ENCODE results near the gene PCSK6.

PCSK6 gene

DNA sequence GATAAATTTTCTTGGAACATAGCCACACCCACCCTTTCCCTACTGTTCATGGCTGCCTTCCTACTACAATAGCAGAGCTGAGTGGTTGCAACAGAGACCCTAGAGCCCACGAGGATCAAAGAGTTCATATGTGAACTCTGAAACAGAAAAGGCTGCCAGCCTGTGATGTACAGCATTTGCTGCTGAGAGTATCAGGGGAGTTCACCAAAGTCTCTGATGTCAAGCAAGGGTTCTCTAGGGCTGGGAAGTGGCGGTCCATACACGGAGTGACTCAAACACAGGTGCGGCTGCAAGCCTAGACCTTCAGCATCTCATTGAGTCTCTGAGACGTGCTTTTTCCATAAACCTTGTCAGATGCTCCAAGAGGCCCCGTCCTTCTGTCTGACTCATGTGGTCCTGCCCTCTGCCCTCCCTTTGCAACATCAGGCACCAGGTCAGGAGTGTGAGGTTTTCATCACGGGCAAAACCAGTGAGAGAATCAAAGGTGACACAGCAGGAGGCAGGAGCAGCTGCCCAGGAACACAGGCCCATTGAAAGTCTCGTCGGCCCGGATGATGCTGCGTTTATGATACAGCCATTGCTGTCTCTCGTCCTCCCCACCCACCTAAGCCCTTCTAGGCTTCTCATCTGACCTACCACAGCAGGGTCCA, 42.9 kb downstream of the PCSK6 start:
- H3K9ac ChIP-seq (ENCODE audit: low read depth in 1 of 2, low read length in 2 of 2), result no peak overlapping the region

GRCh38 chr15:101445562-101446517, 43.7 kb downstream of the PCSK6 start:
- Histone ChIP-seq H3K9ac (ENCODE audit: low read depth in 1 of 2, low read length in 2 of 2) (no peak overlapping the region), H3K9me3 (ENCODE audit: control insufficient read depth in 2 of 2, low read length in 2 of 2) (no peaks in the 10 kb centered on the region), H3K4me3 (ENCODE audit: low read length in 2 of 2) (no peak overlapping the region), H3K27ac (ENCODE audit: low read depth in 2 of 2, low read length in 2 of 2) (peak overlapping the region; percentile 11 to 14), H3K27me3 (ENCODE audit: control insufficient read depth in 2 of 2, insufficient read depth in 2 of 2, low read length in 2 of 2) (no peaks in the 10 kb centered on the region), H3K4me1 (ENCODE audit: control insufficient read depth in 2 of 2, insufficient read depth in 2 of 2, low read length in 2 of 2) (peaks cover 0 to 3% of the 10 kb centered on the region in 2 donors), H3K36me3 (ENCODE audit: control insufficient read depth in 2 of 2, insufficient read depth in 2 of 2, low read length in 2 of 2) (no peaks in the 10 kb centered on the region)

More for the DNA sequence above, 42.9 kb downstream of the PCSK6 start:
- Histone ChIP-seq H3K4me1 (ENCODE audit: control insufficient read depth in 2 of 2, insufficient read depth in 2 of 2, low read length in 2 of 2) (peaks cover 0 to 3% of the 10 kb centered on the region in 2 donors), H3K27me3 (ENCODE audit: control insufficient read depth in 2 of 2, insufficient read depth in 2 of 2, low read length in 2 of 2) (no peaks in the 10 kb centered on the region), H3K4me3 (ENCODE audit: low read length in 2 of 2) (no peak overlapping the region), H3K27ac (ENCODE audit: low read depth in 2 of 2, low read length in 2 of 2) (no peak overlapping the region), H3K9me3 (ENCODE audit: control insufficient read depth in 2 of 2, low read length in 2 of 2) (no peaks in the 10 kb centered on the region), H3K36me3 (ENCODE audit: control insufficient read depth in 2 of 2, insufficient read depth in 2 of 2, low read length in 2 of 2) (no peaks in the 10 kb centered on the region)

DNA sequence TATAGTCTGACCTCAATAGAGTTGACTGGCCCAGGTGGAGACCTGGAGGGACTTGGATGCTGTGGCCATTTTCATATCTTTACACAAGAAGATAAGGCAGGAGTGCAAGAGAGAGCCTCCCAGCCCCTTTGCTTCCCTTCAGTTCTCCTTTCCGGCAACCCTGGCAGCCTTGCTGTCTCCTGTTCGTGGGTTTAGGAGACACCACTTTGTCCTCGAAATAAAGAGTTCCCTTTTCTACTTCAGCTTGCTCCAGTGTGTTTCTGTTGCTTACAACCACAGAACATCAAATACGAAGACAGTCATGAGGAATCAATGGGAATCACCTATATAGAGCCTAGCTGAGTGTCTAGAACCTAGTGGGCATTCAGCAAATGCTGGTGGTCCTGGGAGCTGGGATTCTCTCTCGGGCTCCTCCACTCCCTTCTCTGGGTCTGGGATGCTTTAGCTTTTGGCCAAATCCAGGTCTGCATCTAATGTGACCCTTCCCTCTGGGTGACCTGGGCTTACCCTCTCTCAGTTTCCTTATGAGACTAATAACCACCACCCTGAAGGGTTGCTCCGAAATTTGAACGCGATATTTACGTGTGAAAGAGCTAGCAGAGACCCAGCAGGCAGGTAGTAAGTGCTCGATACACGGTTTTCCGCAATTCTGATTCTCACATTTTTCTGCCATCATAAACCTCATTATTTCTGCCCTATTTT, 44.5 kb downstream of the PCSK6 start:
- no peaks in the 10 kb centered on the region for H3K36me3 ChIP-seq (ENCODE audit: control insufficient read depth in 2 of 2, insufficient read depth in 2 of 2, low read length in 2 of 2)
- no peak overlapping the region for H3K27ac ChIP-seq (ENCODE audit: low read depth in 2 of 2, low read length in 2 of 2)
- no peaks in the 10 kb centered on the region for H3K9me3 ChIP-seq (ENCODE audit: control insufficient read depth in 2 of 2, low read length in 2 of 2)
- H3K9ac ChIP-seq (ENCODE audit: low read depth in 1 of 2, low read length in 2 of 2), result no peak overlapping the region
- H3K27me3 ChIP-seq (ENCODE audit: control insufficient read depth in 2 of 2, insufficient read depth in 2 of 2, low read length in 2 of 2), result no peaks in the 10 kb centered on the region
- no peak overlapping the region for H3K4me3 ChIP-seq (ENCODE audit: low read length in 2 of 2)
- H3K4me1 ChIP-seq (ENCODE audit: control insufficient read depth in 2 of 2, insufficient read depth in 2 of 2, low read length in 2 of 2), result no peaks in the 10 kb centered on the region

- Histone ChIP-seq H3K27ac (ENCODE audit: low read depth in 2 of 2, low read length in 2 of 2) (no peak overlapping the region), H3K9me3 (ENCODE audit: control insufficient read depth in 2 of 2, low read length in 2 of 2) (no peaks in the 10 kb centered on the region), H3K36me3 (ENCODE audit: control insufficient read depth in 2 of 2, insufficient read depth in 2 of 2, low read length in 2 of 2) (no peaks in the 10 kb centered on the region), H3K9ac (ENCODE audit: low read depth in 1 of 2, low read length in 2 of 2) (no peak overlapping the region), H3K27me3 (ENCODE audit: control insufficient read depth in 2 of 2, insufficient read depth in 2 of 2, low read length in 2 of 2) (no peaks in the 10 kb centered on the region), H3K4me1 (ENCODE audit: control insufficient read depth in 2 of 2, insufficient read depth in 2 of 2, low read length in 2 of 2) (no peaks in the 10 kb centered on the region), H3K4me3 (ENCODE audit: low read length in 2 of 2) (no peak overlapping the region)
Observed at GRCh38 chr15:101444015-101444414, 45.5 kb downstream of the PCSK6 start.

DNA sequence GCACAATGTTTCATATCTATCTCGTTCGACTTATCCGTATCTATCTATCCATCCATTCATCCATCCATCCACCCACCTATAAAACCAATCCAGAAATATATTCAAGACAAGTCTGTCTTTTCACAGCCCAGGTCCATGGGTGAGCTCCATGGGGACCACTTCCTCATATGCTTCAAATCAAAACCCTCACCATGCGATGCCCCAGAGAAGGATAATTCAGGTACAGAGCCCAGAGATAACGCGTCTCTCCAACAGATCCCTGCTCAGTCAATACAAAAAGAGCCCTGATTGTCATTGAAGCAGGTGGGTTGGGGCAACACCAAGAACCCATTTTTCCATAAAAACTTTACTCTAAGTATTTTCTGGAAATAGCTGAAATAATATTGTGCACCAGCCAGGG, 47.2 kb downstream of the PCSK6 start:
- Histone ChIP-seq H3K9ac (ENCODE audit: low read depth in 1 of 2, low read length in 2 of 2) (no peak overlapping the region), H3K4me3 (ENCODE audit: low read length in 2 of 2) (no peak overlapping the region), H3K9me3 (ENCODE audit: control insufficient read depth in 2 of 2, low read length in 2 of 2) (no peaks in the 10 kb centered on the region), H3K27ac (ENCODE audit: low read depth in 2 of 2, low read length in 2 of 2) (no peak overlapping the region), H3K4me1 (ENCODE audit: control insufficient read depth in 2 of 2, insufficient read depth in 2 of 2, low read length in 2 of 2) (no peaks in the 10 kb centered on the region), H3K36me3 (ENCODE audit: control insufficient read depth in 2 of 2, insufficient read depth in 2 of 2, low read length in 2 of 2) (no peaks in the 10 kb centered on the region), H3K27me3 (ENCODE audit: control insufficient read depth in 2 of 2, insufficient read depth in 2 of 2, low read length in 2 of 2) (no peaks in the 10 kb centered on the region)

DNA sequence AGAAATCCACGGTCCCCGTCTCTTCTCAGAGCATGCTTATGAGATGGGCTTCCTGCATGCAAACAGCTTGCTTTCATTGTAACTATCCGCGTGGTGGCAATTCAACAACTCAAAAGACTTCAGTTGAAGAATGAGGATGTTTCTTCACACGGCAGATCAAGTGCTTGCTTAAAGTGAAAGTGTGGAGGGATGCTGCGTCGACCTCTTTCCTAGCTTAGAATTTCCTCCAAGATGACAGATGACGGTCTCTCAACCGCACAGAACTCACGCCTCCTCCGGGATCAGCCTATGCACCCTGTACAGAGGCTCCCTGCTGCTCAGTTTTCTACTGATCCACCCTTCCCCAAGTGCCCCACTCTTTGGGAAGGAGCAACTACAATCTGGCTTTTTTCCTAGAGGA, 47.8 kb downstream of the PCSK6 start:
- Histone ChIP-seq H3K9ac (ENCODE audit: low read depth in 1 of 2, low read length in 2 of 2) (no peak overlapping the region), H3K9me3 (ENCODE audit: control insufficient read depth in 2 of 2, low read length in 2 of 2) (no peaks in the 10 kb centered on the region), H3K4me1 (ENCODE audit: control insufficient read depth in 2 of 2, insufficient read depth in 2 of 2, low read length in 2 of 2) (no peaks in the 10 kb centered on the region), H3K27me3 (ENCODE audit: control insufficient read depth in 2 of 2, insufficient read depth in 2 of 2, low read length in 2 of 2) (no peaks in the 10 kb centered on the region), H3K4me3 (ENCODE audit: low read length in 2 of 2) (no peak overlapping the region), H3K36me3 (ENCODE audit: control insufficient read depth in 2 of 2, insufficient read depth in 2 of 2, low read length in 2 of 2) (no peaks in the 10 kb centered on the region), H3K27ac (ENCODE audit: low read depth in 2 of 2, low read length in 2 of 2) (no peak overlapping the region)

- Histone ChIP-seq H3K4me3 (ENCODE audit: low read length in 2 of 2) (no peak overlapping the region), H3K9me3 (ENCODE audit: control insufficient read depth in 2 of 2, low read length in 2 of 2) (no peaks in the 10 kb centered on the region), H3K27me3 (ENCODE audit: control insufficient read depth in 2 of 2, insufficient read depth in 2 of 2, low read length in 2 of 2) (no peaks in the 10 kb centered on the region), H3K27ac (ENCODE audit: low read depth in 2 of 2, low read length in 2 of 2) (no peak overlapping the region), H3K4me1 (ENCODE audit: control insufficient read depth in 2 of 2, insufficient read depth in 2 of 2, low read length in 2 of 2) (no peaks in the 10 kb centered on the region), H3K9ac (ENCODE audit: low read depth in 1 of 2, low read length in 2 of 2) (no peak overlapping the region), H3K36me3 (ENCODE audit: control insufficient read depth in 2 of 2, insufficient read depth in 2 of 2, low read length in 2 of 2) (no peaks in the 10 kb centered on the region)
Observed at GRCh38 chr15:101440846-101441590, 48.5 kb downstream of the PCSK6 start.

- Histone ChIP-seq H3K36me3 (ENCODE audit: control insufficient read depth in 2 of 2, insufficient read depth in 2 of 2, low read length in 2 of 2) (no peaks in the 10 kb centered on the region), H3K9me3 (ENCODE audit: control insufficient read depth in 2 of 2, low read length in 2 of 2) (no peaks in the 10 kb centered on the region), H3K9ac (ENCODE audit: low read depth in 1 of 2, low read length in 2 of 2) (no peak overlapping the region), H3K27ac (ENCODE audit: low read depth in 2 of 2, low read length in 2 of 2) (peak overlapping the region; percentile 20 to 23), H3K4me1 (ENCODE audit: control insufficient read depth in 2 of 2, insufficient read depth in 2 of 2, low read length in 2 of 2) (no peaks in the 10 kb centered on the region), H3K4me3 (ENCODE audit: low read length in 2 of 2) (peak overlapping the region in 1 of 2 donors; percentile 5), H3K27me3 (ENCODE audit: control insufficient read depth in 2 of 2, insufficient read depth in 2 of 2, low read length in 2 of 2) (no peaks in the 10 kb centered on the region)
Observed at GRCh38 chr15:101439920-101440319, 49.6 kb downstream of the PCSK6 start.

DNA sequence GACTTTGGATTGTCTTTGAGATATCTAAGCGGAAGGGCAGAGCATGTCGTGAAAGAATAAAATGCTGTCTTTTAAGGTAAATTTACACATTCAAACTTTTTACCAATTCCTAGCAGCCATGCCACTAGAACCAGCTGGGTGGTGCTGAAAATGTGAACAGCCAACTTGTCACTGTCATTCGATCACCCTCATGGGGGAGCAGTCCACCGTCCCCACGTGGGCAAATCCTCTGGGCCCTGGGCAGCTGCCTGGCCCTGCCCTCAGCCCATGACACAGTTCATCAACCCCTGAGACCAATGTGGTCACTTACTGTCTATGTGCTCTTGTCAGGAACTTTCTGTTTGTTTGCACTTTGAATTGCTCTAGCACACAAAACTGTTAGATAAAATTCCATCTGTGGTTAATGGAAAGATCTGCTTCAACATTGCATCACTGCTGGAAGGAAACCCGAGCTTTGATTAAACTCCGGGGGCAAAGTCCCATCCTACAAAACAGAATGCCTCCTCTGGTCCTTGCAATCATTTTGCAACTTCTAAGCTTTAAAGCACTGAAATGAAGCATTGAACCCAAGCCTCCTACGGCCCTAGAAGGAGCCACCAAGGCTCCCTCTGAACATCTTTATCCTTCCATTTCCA, 50.1 kb downstream of the PCSK6 start:
- Histone ChIP-seq H3K36me3 (ENCODE audit: control insufficient read depth in 2 of 2, insufficient read depth in 2 of 2, low read length in 2 of 2) (no peaks in the 10 kb centered on the region), H3K27ac (ENCODE audit: low read depth in 2 of 2, low read length in 2 of 2) (peak overlapping the region; percentile 20 to 49), H3K9me3 (ENCODE audit: control insufficient read depth in 2 of 2, low read length in 2 of 2) (no peaks in the 10 kb centered on the region), H3K9ac (ENCODE audit: low read depth in 1 of 2, low read length in 2 of 2) (no peak overlapping the region), H3K4me3 (ENCODE audit: low read length in 2 of 2) (no peak overlapping the region), H3K4me1 (ENCODE audit: control insufficient read depth in 2 of 2, insufficient read depth in 2 of 2, low read length in 2 of 2) (no peaks in the 10 kb centered on the region), H3K27me3 (ENCODE audit: control insufficient read depth in 2 of 2, insufficient read depth in 2 of 2, low read length in 2 of 2) (no peaks in the 10 kb centered on the region)
